HCT116 (cell line): ENCODE measurements around the gene CEP72. TPM values are rescaled to one million over a fixed set of nuclear protein-coding genes. Genes with fewer than 3 reads are reported as not detected.

Experiments
- ATAC-seq: fragments of 200-7000 bp; cut with Tn5 transposase; 2 replicates; pipeline ENCODE4 v1.9.1; 2020; ENCODE audit warnings: mild to moderate bottlenecking, moderate library complexity
- BruUV-seq: library from RNA; stranded (reverse); fragments of 400-500 nt; replicated peaks from 2 replicates; lab custom pipeline; 2021; lab: Mats Ljungman, UMichigan
- CTCF ChIA-PET: fragments of 300-600 bp; sonication (Branson Sonifier 250); formaldehyde crosslinking; loops from one replicate; lab custom pipeline; 2021; ENCODE audit warnings: antibody characterized with exemption; lab: Charles Lee
- POLR2A ChIA-PET: fragments of 300-600, 350-600 bp; sonication (Branson Sonifier 250); formaldehyde crosslinking; loops from one replicate; lab custom pipeline; 2021; ENCODE audit warnings: antibody characterized with exemption; lab: Charles Lee
- RAD21 ChIA-PET, 2 experiments: fragments of 300-600 bp; sonication (Branson Sonifier 250); formaldehyde crosslinking; loops; one replicate each; lab custom pipeline; 2023; ENCODE audit warnings: low total read pairs in 2 of 2; ENCODE audit not compliant: uncharacterized antibody in 2 of 2, unreplicated experiment in 2 of 2, low non-redundant PET in 1 of 2; lab: Charles Lee
- DNase-seq: peaks from one replicate; pipeline ENCODE4 v3.0.0-alpha.2; 2010; ENCODE audit warnings: low read depth, low spot score
- H2AFZ ChIP-seq: fragments of 200-600 bp; shearing (Covaris generic), sonication (generic); 2 replicates; pipeline ENCODE4 v1.6.1; 2017; ENCODE audit warnings: low read depth, mixed run types, mixed read lengths, antibody characterized with exemption, low read length; ENCODE audit not compliant: poor library complexity, severe bottlenecking
- H3K27ac ChIP-seq: 2 replicates; pipeline ENCODE4 v1.5.1; 2012; ENCODE audit warnings: low read depth, low read length
- H3K27me3 ChIP-seq: fragments of 200-600 bp; sonication (generic); 2 replicates; pipeline ENCODE4 v1.6.1; 2016; ENCODE audit warnings: mixed run types, low read length, mixed read lengths; ENCODE audit not compliant: insufficient read depth
- H3K36me3 ChIP-seq, 2 experiments: fragments of 200-500 bp in 1 of 2; fragments of 200-600 bp in 1 of 2; sonication (Bioruptor generic) in 1 of 2; sonication (generic) in 1 of 2; 2 replicates each; pipeline versions ENCODE4 v1.5.1 to v1.6.1; 2014 to 2016; ENCODE audit warnings: low read length in 2 of 2, inconsistent platforms in 1 of 2, mixed read lengths in 1 of 2, mixed run types in 1 of 2; ENCODE audit not compliant: insufficient read depth in 2 of 2, control insufficient read depth in 1 of 2
- H3K4me1 ChIP-seq, 2 experiments: fragments of 200-600 bp in 1 of 2; sonication (generic) in 1 of 2; 2 replicates each; pipeline versions ENCODE4 v1.5.1 to v1.6.1; 2012 to 2017; ENCODE audit warnings: low read length in 2 of 2, inconsistent platforms in 1 of 2, mild to moderate bottlenecking in 1 of 2, mixed read lengths in 1 of 2, mixed run types in 1 of 2, moderate library complexity in 1 of 2; ENCODE audit not compliant: insufficient read depth in 2 of 2, control insufficient read depth in 1 of 2
- H3K4me2 ChIP-seq: fragments of 200-600 bp; sonication (generic); 2 replicates; pipeline ENCODE4 v1.6.1; 2017; ENCODE audit warnings: mixed run types, low read length, mixed read lengths
- H3K4me3 ChIP-seq, 2 experiments: fragments of 200-600 bp in 1 of 2; sonication (generic) in 1 of 2; replicated peaks in 1 of 2; 2 replicates each; pipeline ENCODE4 v1.5.1; 2011 to 2016; ENCODE audit warnings: low read length in 2 of 2, control low read depth in 1 of 2, low read depth in 1 of 2, mild to moderate bottlenecking in 1 of 2, mixed read lengths in 1 of 2, mixed run types in 1 of 2
- H3K79me2 ChIP-seq: fragments of 200-600 bp; sonication (generic); 2 replicates; pipeline ENCODE4 v1.6.1; 2017; ENCODE audit warnings: mild to moderate bottlenecking, mixed run types, low read length, moderate library complexity, mixed read lengths; ENCODE audit not compliant: insufficient read depth
- H3K9ac ChIP-seq: fragments of 200-600 bp; sonication (generic); 2 replicates; pipeline ENCODE4 v1.6.1; 2016; ENCODE audit warnings: low read length, mixed read lengths
- H3K9me2 ChIP-seq: fragments of 200-600 bp; sonication (generic), shearing (Covaris generic); 2 replicates; pipeline ENCODE4 v1.6.1; 2017; ENCODE audit warnings: mixed run types, mild to moderate bottlenecking, moderate library complexity; ENCODE audit not compliant: insufficient read depth
- H3K9me3 ChIP-seq, 2 experiments: fragments of 200-500 bp in 1 of 2; fragments of 200-600 bp in 1 of 2; sonication (Bioruptor generic) in 1 of 2; sonication (generic) in 1 of 2; 2 replicates each; pipeline ENCODE4 v1.6.1; 2014 to 2017; ENCODE audit warnings: low read length in 2 of 2, mixed read lengths in 2 of 2, inconsistent platforms in 1 of 2, low read depth in 1 of 2, mild to moderate bottlenecking in 1 of 2, mixed run types in 1 of 2, moderate library complexity in 1 of 2; ENCODE audit not compliant: control insufficient read depth in 1 of 2, insufficient read depth in 1 of 2
- H4K20me1 ChIP-seq: fragments of 200-600 bp; sonication (generic), shearing (Covaris generic); 2 replicates; pipeline ENCODE4 v1.6.1; 2017; ENCODE audit warnings: mixed run types, mild to moderate bottlenecking, moderate library complexity; ENCODE audit not compliant: insufficient read depth
- CBX3 ChIP-seq: IDR thresholded peaks from 2 replicates; pipeline ENCODE4 v1.6.1; 2012; ENCODE audit warnings: low read depth
- CEBPB ChIP-seq: IDR thresholded peaks from 2 replicates; pipeline ENCODE4 v1.6.1; 2012; ENCODE audit warnings: low read depth
- EGR1 ChIP-seq: IDR thresholded peaks from 2 replicates; pipeline ENCODE4 v1.6.1; 2012; ENCODE audit warnings: low read depth
- EZH2phosphoT487 ChIP-seq: fragments of 200-600 bp; IDR thresholded peaks from 2 replicates; pipeline ENCODE4 v1.6.1; 2018; ENCODE audit warnings: antibody characterized with exemption, borderline replicate concordance
- FOSL1 ChIP-seq: IDR thresholded peaks from 2 replicates; pipeline ENCODE4 v1.6.1; 2012; ENCODE audit warnings: low read depth
- POLR2AphosphoS5 ChIP-seq: IDR thresholded peaks from 2 replicates; pipeline ENCODE4 v1.6.1; 2011; ENCODE audit warnings: mild to moderate bottlenecking, low read depth, low read length, moderate library complexity
- RAD21 ChIP-seq: IDR thresholded peaks from 2 replicates; pipeline ENCODE4 v1.6.1; 2012; ENCODE audit warnings: low read depth, mild to moderate bottlenecking
- SIN3A ChIP-seq: IDR thresholded peaks from 2 replicates; pipeline ENCODE4 v1.6.1; 2012; ENCODE audit warnings: low read depth
- SRF ChIP-seq: IDR thresholded peaks from 2 replicates; pipeline ENCODE4 v1.6.1; 2012; ENCODE audit warnings: low read depth
- YY1 ChIP-seq: IDR thresholded peaks from 2 replicates; pipeline ENCODE4 v1.6.1; 2011; ENCODE audit warnings: low read length, low read depth, moderate library complexity, mild to moderate bottlenecking; ENCODE audit not compliant: insufficient replicate concordance; ENCODE audit errors: extremely low read depth
- ZFX ChIP-seq: fragments of 450-650 bp; IDR thresholded peaks from 2 replicates; pipeline ENCODE4 v1.6.1; 2017
- intact Hi-C: fragments of 100-400 bp; cut with micrococcal nuclease; formaldehyde crosslinking; loops from 2 replicates; pipeline ENCODE4 v1.10.0; 2022
- total RNA-seq: library from RNA; stranded (reverse); gene quantifications from one replicate; pipeline ENCODE4 v1.2.1, GENCODE V29; 2021; ENCODE audit not compliant: unreplicated experiment
- TF ChIP-seq, protein P1 (sequence below), 3 experiments: fragments of 200-600 bp in 1 of 3; sonication (generic) in 1 of 3; IDR thresholded peaks in 2 of 3; conservative IDR thresholded peaks in 1 of 3; 2 replicates each; pipeline ENCODE4 v1.5.1; 2012 to 2017; ENCODE audit warnings: low read depth in 2 of 3, low read length in 2 of 3, antibody characterized with exemption in 1 of 3, borderline replicate concordance in 1 of 3, control low read depth in 1 of 3, mild to moderate bottlenecking in 1 of 3, mixed read lengths in 1 of 3, mixed run types in 1 of 3, moderate library complexity in 1 of 3; ENCODE audit not compliant: insufficient read depth in 1 of 3

CEP72 gene
- total RNA-seq, 1 experiment from 2014 or later = 25.6 TPM

- Histone ChIP-seq H3K27me3 (peaks cover 3% of the 10 kb centered on the region; the same call in 1 of the 2 replicates), H3K4me1 (no peaks in the 10 kb centered on the region), H3K9ac (no peak overlapping the region), H4K20me1 (no peaks in the 10 kb centered on the region)
- no peak for ATAC-seq
- no TSS peak for BruUV-seq
- TF ChIP-seq RAD21 = no peak
- no peak for TF ChIP-seq ZFX
- no peak for TF ChIP-seq SIN3A
- TF ChIP-seq YY1 = no peak
- TF ChIP-seq POLR2AphosphoS5 = no peak
- no peak for TF ChIP-seq FOSL1
- TF ChIP-seq SRF = no peak
- TF ChIP-seq, protein P1, sequence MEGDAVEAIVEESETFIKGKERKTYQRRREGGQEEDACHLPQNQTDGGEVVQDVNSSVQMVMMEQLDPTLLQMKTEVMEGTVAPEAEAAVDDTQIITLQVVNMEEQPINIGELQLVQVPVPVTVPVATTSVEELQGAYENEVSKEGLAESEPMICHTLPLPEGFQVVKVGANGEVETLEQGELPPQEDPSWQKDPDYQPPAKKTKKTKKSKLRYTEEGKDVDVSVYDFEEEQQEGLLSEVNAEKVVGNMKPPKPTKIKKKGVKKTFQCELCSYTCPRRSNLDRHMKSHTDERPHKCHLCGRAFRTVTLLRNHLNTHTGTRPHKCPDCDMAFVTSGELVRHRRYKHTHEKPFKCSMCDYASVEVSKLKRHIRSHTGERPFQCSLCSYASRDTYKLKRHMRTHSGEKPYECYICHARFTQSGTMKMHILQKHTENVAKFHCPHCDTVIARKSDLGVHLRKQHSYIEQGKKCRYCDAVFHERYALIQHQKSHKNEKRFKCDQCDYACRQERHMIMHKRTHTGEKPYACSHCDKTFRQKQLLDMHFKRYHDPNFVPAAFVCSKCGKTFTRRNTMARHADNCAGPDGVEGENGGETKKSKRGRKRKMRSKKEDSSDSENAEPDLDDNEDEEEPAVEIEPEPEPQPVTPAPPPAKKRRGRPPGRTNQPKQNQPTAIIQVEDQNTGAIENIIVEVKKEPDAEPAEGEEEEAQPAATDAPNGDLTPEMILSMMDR (IDR thresholded peaks at IDR 0.05 in 2 of 3, conservative IDR thresholded peaks at IDR 0.05 in 1 of 3; ENCODE audit: borderline replicate concordance in 1 of 3, insufficient read depth in 1 of 3, low read depth in 2 of 3, low read length in 2 of 3) = no peak
- no peak for TF ChIP-seq CEBPB
- TF ChIP-seq CBX3 = no peak
- TF ChIP-seq EZH2phosphoT487 = no peak
- TF ChIP-seq EGR1 = no peak
- TF ChIP-seq, all 23 proteins: peak for 0
- Histone ChIP-seq H3K27ac (no peak overlapping the region), H3K4me2 (no peak overlapping the region), H3K79me2 (no peaks in the 10 kb centered on the region), H2AFZ (no peak overlapping the region), H3K36me3 (no peaks in the 10 kb centered on the region), H3K9me2 (no peaks in the 10 kb centered on the region), H3K9me3 (no peaks in the 10 kb centered on the region), H3K4me3 (no peak overlapping the region)
- ChIA-PET RAD21 (no interaction called here), CTCF (no interaction called here), POLR2A (no interaction called here)
- DNase-seq = no peak
- intact Hi-C loops = no loop called here
Measured at GRCh38 chr5:585962-586628, 26.0 kb upstream of the CEP72 start.
